Spleen (tissue), 7 donors: Measurements from ENCODE around the gene SEMA5B.

Experiments used
- POLR2A ChIP-seq, 3 donors: fragments of 450-650 bp; IDR thresholded peaks; one replicate each; pipeline ENCODE4 v1.5.1; 2017; ENCODE audit warnings: antibody characterized with exemption in 3 of 3, mild to moderate bottlenecking in 1 of 3
- TF ChIP-seq, protein P1 (sequence below), 11 experiments: fragments of 200-600 bp in 7 of 11; fragments of 450-650 bp in 4 of 11; sonication (generic) in 4 of 11; IDR thresholded peaks in 8 of 11; conservative IDR thresholded peaks in 3 of 11; 1 replicate in 7 of 11; 2 replicates in 4 of 11; pipeline versions ENCODE4 v1.4.0 to v1.8.0; 2016 to 2021; ENCODE audit warnings: antibody characterized with exemption in 11 of 11, inconsistent platforms in 4 of 11, mild to moderate bottlenecking in 1 of 11
- donor health status: DM: no; HTN: no; CAD: no; lungs with moderate emphysema.
- donor health status: DM: no; HTN: no; CAD: no.
- donor health status: DM: no; HTN: no; CAD: no.

DNA sequence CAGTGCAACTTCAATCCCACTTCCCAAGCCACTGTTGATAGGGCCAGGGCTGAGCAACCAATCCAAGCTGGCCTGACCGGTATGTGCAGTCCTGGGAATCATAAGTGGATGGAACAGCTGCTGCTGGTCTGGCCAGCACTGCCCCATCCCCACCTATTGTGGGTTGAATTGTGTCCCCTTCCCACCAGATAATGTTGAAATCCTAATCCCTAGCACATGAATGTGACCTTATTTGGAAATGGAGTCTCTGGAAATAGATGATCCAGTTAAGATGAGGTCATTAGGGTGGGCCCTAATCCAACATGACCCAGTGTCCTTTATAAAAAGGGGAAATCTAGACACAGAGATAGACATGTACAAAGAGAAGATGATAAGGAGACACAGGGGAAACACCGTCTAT lies 25.5 kb upstream of the SEMA5B start:
- TF ChIP-seq, protein P1, sequence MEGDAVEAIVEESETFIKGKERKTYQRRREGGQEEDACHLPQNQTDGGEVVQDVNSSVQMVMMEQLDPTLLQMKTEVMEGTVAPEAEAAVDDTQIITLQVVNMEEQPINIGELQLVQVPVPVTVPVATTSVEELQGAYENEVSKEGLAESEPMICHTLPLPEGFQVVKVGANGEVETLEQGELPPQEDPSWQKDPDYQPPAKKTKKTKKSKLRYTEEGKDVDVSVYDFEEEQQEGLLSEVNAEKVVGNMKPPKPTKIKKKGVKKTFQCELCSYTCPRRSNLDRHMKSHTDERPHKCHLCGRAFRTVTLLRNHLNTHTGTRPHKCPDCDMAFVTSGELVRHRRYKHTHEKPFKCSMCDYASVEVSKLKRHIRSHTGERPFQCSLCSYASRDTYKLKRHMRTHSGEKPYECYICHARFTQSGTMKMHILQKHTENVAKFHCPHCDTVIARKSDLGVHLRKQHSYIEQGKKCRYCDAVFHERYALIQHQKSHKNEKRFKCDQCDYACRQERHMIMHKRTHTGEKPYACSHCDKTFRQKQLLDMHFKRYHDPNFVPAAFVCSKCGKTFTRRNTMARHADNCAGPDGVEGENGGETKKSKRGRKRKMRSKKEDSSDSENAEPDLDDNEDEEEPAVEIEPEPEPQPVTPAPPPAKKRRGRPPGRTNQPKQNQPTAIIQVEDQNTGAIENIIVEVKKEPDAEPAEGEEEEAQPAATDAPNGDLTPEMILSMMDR (IDR thresholded peaks at IDR 0.05 in 8 of 11, conservative IDR thresholded peaks at IDR 0.05 in 3 of 11), result no peak
- no peak for TF ChIP-seq POLR2A (IDR thresholded peaks at IDR 0.05)
